Sigmoid colon (tissue), 4 donors: ENCODE data around the gene BIRC5.

Experiments
- CTCF ChIP-seq, 4 experiments: fragments of 450-650 bp in 3 of 4; fragments of 200-600 bp in 1 of 4; IDR thresholded peaks; one replicate each; pipeline ENCODE4 v1.5.1; 2016 to 2019; ENCODE audit warnings: antibody characterized with exemption in 4 of 4, mild to moderate bottlenecking in 3 of 4, moderate library complexity in 2 of 4
- POLR2A ChIP-seq, 2 donors: fragments of 450-650 bp; IDR thresholded peaks; one replicate each; pipeline ENCODE4 v1.6.1; 2016; ENCODE audit warnings: antibody characterized with exemption in 2 of 2, mild to moderate bottlenecking in 2 of 2, moderate library complexity in 2 of 2
- POLR2AphosphoS5 ChIP-seq, 4 donors: sonication (generic); formaldehyde crosslinking; IDR thresholded peaks; one replicate each; pipeline ENCODE4 v1.6.1; 2017; ENCODE audit warnings: antibody characterized with exemption in 4 of 4

- TF ChIP-seq CTCF (IDR thresholded peaks at IDR 0.05) (no peak), POLR2AphosphoS5 (IDR thresholded peaks at IDR 0.05) (no peak), POLR2A (IDR thresholded peaks at IDR 0.05) (no peak)
Measured at GRCh38 chr17:78266231-78266631, 52.2 kb downstream of the BIRC5 start.
